Measurements from ENCODE around the gene GUSB.

DNA sequence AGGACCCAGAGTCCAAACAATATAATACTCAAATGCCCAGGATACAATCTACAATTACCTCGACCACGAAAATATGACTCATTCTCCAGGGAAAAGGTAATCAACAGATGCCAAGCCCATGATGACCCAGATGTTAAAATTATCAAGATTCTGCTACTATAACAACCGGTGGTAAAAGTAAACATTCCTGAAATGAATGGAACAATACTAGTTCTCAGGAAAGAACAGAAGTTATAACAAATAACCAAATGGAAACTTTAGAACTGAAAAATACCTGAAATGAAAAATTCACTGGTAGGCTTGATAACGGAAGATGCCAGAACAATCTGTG, 34.1 kb upstream of the GUSB start:
- TF ChIP-seq, protein P1, sequence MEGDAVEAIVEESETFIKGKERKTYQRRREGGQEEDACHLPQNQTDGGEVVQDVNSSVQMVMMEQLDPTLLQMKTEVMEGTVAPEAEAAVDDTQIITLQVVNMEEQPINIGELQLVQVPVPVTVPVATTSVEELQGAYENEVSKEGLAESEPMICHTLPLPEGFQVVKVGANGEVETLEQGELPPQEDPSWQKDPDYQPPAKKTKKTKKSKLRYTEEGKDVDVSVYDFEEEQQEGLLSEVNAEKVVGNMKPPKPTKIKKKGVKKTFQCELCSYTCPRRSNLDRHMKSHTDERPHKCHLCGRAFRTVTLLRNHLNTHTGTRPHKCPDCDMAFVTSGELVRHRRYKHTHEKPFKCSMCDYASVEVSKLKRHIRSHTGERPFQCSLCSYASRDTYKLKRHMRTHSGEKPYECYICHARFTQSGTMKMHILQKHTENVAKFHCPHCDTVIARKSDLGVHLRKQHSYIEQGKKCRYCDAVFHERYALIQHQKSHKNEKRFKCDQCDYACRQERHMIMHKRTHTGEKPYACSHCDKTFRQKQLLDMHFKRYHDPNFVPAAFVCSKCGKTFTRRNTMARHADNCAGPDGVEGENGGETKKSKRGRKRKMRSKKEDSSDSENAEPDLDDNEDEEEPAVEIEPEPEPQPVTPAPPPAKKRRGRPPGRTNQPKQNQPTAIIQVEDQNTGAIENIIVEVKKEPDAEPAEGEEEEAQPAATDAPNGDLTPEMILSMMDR (conservative IDR thresholded peaks at IDR 0.05; ENCODE audit: low read depth, low read length), result no peak
- no peak for TF ChIP-seq EZH2 (IDR thresholded peaks at IDR 0.05; ENCODE audit: borderline replicate concordance, low read depth, low read length, poor library complexity, severe bottlenecking)

Measured in A673 (cell line).